Loucy (cell line): ENCODE data around the gene CPA2.

Experiments
- CTCF ChIP-seq: fragments of 200-600 bp; sonication (generic); conservative IDR thresholded peaks from 2 replicates; pipeline ENCODE4 v1.5.1; 2014; ENCODE audit warnings: mild to moderate bottlenecking, antibody characterized with exemption, low read length
- EZH2phosphoT487 ChIP-seq: fragments of 200-600 bp; IDR thresholded peaks from 2 replicates; pipeline ENCODE4 v1.6.1; 2018; ENCODE audit warnings: antibody characterized with exemption, mild to moderate bottlenecking, moderate library complexity, borderline replicate concordance

- no peak for TF ChIP-seq EZH2phosphoT487
- no peak for TF ChIP-seq CTCF
Observed at GRCh38 chr7:130234078-130234477, 32.6 kb upstream of the CPA2 start.
